Uterus (tissue), 4 donors: ENCODE data around the gene LBH. TPM values are rescaled to one million over a fixed set of nuclear protein-coding genes. Genes with fewer than 3 reads are reported as not detected.

ENCODE experiments used
- DNase-seq, 2 donors: peaks; one replicate each; pipeline ENCODE4 v3.0.0-alpha.2; 2019 to 2020
- H3K27ac ChIP-seq, 2 donors: fragments of 200-600 bp; sonication (generic); 1 replicate in 1 of 2; 2 replicates in 1 of 2; pipeline ENCODE4 v1.5.1; 2016 to 2018
- H3K27me3 ChIP-seq, 2 donors: fragments of 200-600 bp; sonication (generic); one replicate each; pipeline ENCODE4 v1.5.1; 2018 to 2019; ENCODE audit warnings: control low read depth in 1 of 2
- H3K36me3 ChIP-seq, 2 donors: fragments of 200-600 bp; sonication (generic); one replicate each; pipeline ENCODE4 v1.5.1; 2019; ENCODE audit warnings: control low read depth in 1 of 2
- H3K4me1 ChIP-seq, 2 donors: fragments of 200-600 bp; sonication (generic); one replicate each; pipeline ENCODE4 v1.5.1; 2018 to 2019; ENCODE audit warnings: control low read depth in 1 of 2
- H3K4me3 ChIP-seq, 2 donors: fragments of 200-600 bp; sonication (generic); 1 replicate in 1 of 2; 2 replicates in 1 of 2; pipeline ENCODE4 v1.5.1; 2018 to 2019; ENCODE audit warnings: mild to moderate bottlenecking in 1 of 2
- H3K9me3 ChIP-seq, 2 donors: fragments of 200-600 bp; sonication (generic); one replicate each; pipeline ENCODE4 v1.5.1; 2019; ENCODE audit warnings: control low read depth in 1 of 2
- POLR2A ChIP-seq, 2 donors: fragments of 450-650 bp; IDR thresholded peaks; one replicate each; pipeline ENCODE4 v1.6.1; 2016; ENCODE audit warnings: antibody characterized with exemption in 2 of 2, mild to moderate bottlenecking in 1 of 2, moderate library complexity in 1 of 2
- intact Hi-C: fragments of 100-400 bp; cut with DNase I; formaldehyde crosslinking; loops from one replicate; pipeline ENCODE4 v1.15.1; 2023; ENCODE audit warnings: low total_unique reads
- total RNA-seq, 4 donors: library from RNA; depleted of rRNA in 3 of 4; stranded (reverse); fragments of >200 nt in 3 of 4; gene quantifications; one replicate each; pipeline versions ENCODE4 v1.1.0 to v1.2.4, GENCODE V29; 2014 to 2023
- TF ChIP-seq, protein P1 (sequence below), 4 experiments: fragments of 200-600 bp in 2 of 4; fragments of 450-650 bp in 2 of 4; sonication (generic) in 2 of 4; IDR thresholded peaks; one replicate each; pipeline ENCODE4 v1.5.1; 2016 to 2019; ENCODE audit warnings: antibody characterized with exemption in 4 of 4, mild to moderate bottlenecking in 2 of 4, moderate library complexity in 1 of 4
- donor health status: DM: yes; HTN: yes; CAD: no.

LBH gene
- total RNA-seq, 4 donors from 2014 or later, result 30.7 to 94.3 (median 64.5) TPM

DNA sequence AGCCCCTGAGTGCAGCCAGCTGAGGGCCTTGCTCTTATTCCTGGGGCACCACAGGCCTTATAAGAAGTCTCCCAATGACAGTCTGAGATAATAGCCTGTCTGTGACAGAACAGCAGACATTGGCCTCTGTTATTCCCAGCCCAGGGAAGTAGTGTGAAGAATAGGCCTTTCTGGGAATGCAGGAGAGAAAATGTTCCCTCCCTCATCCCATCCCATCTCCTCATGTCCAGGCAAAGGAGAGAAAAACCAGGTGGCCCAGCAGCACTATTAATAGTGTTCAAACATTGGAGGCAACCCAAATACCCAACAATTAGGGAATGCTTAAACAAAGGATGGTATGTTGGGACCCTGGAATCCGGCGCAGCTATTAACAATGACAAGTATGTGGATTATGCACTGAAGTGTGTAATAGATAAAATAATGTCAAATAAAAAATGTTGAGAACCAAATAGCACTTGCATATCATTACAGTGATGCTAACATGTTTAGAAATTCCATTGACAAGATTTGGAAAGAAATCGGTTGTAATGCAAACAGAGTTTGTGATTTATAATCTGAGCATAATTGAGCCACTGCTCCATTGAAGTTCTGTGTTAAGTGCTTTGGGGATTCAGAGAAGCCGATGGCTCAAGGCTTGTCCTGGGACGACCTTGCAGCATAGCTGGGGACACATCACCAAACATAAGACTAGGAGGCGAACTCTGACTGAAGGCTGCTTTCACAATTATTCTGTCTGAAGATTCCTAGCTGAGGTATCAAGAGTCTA lies 69.3 kb downstream of the LBH start:
- Histone ChIP-seq H3K36me3 (no peaks in the 10 kb centered on the region), H3K27ac (peak overlapping the region; percentile 64 to 73), H3K4me3 (no peak overlapping the region), H3K4me1 (peaks cover 0 to 8% of the 10 kb centered on the region in 2 donors), H3K27me3 (no peaks in the 10 kb centered on the region), H3K9me3 (no peaks in the 10 kb centered on the region)
- DNase-seq, result peak; percentile 34 to 54
- intact Hi-C loops, result no loop called here
- TF ChIP-seq, protein P1, sequence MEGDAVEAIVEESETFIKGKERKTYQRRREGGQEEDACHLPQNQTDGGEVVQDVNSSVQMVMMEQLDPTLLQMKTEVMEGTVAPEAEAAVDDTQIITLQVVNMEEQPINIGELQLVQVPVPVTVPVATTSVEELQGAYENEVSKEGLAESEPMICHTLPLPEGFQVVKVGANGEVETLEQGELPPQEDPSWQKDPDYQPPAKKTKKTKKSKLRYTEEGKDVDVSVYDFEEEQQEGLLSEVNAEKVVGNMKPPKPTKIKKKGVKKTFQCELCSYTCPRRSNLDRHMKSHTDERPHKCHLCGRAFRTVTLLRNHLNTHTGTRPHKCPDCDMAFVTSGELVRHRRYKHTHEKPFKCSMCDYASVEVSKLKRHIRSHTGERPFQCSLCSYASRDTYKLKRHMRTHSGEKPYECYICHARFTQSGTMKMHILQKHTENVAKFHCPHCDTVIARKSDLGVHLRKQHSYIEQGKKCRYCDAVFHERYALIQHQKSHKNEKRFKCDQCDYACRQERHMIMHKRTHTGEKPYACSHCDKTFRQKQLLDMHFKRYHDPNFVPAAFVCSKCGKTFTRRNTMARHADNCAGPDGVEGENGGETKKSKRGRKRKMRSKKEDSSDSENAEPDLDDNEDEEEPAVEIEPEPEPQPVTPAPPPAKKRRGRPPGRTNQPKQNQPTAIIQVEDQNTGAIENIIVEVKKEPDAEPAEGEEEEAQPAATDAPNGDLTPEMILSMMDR (IDR thresholded peaks at IDR 0.05), result no peak
- TF ChIP-seq POLR2A (IDR thresholded peaks at IDR 0.05), result no peak

DNA sequence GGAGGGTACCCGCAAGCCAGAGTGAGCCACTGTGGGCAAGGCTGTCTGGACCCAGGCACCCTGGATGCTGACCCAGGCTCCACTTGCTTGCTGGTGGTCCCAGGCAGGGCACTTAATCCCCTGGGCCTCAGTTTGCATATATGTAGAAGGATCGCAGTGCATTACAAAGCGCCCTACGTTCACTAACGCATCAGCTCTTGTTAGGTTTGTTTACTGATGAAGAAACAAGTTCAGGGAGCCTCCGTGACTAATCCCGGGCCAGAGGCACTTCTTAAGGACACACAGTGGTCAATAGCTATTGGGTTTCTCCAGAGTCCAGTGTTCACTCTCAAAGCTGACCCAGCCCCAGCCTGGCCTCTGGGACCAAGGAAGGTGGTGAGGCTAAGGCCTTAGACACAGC lies 70.2 kb downstream of the LBH start:
- DNase-seq, result no peak
- no peaks in the 10 kb centered on the region for H3K36me3 ChIP-seq
- intact Hi-C loops, result no loop called here
- H3K27me3 ChIP-seq, result no peaks in the 10 kb centered on the region
- H3K4me3 ChIP-seq, result no peak overlapping the region
- TF ChIP-seq, protein P1 (IDR thresholded peaks at IDR 0.05), result no peak
- no peak for TF ChIP-seq POLR2A (IDR thresholded peaks at IDR 0.05)
- H3K27ac ChIP-seq, result peak overlapping the region; percentile 64 to 73
- peaks cover 0 to 8% of the 10 kb centered on the region in 2 donors for H3K4me1 ChIP-seq
- H3K9me3 ChIP-seq, result no peaks in the 10 kb centered on the region

DNA sequence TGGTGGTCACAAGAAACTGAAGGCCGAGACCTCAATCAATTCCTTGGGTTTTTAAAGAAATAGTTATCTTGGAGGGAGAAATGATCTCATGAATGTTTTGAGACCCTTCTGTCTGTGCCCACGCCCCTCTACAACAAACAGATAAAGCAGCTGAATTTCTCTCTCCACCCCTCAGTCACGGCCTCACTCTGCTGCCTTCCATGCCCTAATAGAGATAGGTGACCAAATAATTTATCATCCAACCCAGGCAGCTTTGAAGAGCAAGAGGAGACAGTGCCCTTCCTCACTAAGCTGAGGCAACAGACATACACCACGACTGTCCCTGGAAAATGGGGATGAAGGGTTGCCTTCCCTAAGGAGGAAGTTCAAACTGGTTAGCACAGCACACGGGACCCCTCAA lies 71.2 kb downstream of the LBH start:
- H3K9me3 ChIP-seq, result no peaks in the 10 kb centered on the region
- TF ChIP-seq POLR2A (IDR thresholded peaks at IDR 0.05), result no peak
- TF ChIP-seq, protein P1 (IDR thresholded peaks at IDR 0.05), result no peak
- intact Hi-C loops, result no loop called here
- H3K4me3 ChIP-seq, result no peak overlapping the region
- no peak for DNase-seq
- H3K27ac ChIP-seq, result no peak overlapping the region
- no peaks in the 10 kb centered on the region for H3K27me3 ChIP-seq
- peaks cover 0 to 8% of the 10 kb centered on the region in 2 donors for H3K4me1 ChIP-seq
- H3K36me3 ChIP-seq, result no peaks in the 10 kb centered on the region

DNA sequence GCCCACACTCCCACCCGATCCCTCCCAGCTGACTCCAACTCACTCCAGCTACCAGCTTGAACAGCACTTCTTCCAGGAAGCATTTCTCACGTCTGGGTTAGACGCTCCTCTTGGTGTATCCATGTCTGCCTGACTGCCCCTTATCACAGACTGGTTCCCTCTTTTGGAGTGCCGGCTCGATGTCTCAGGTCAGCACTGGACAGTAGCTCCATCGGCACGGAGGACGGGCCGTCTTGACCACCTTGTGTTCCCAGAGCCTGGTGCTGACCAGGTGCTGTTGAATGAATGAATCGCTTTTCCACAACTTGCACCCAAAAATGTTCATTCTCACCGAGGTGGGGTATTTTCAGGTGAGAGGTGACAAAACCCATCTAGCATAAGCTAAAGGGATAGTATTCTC lies 71.8 kb downstream of the LBH start:
- Histone ChIP-seq H3K4me1 (peaks cover 0 to 8% of the 10 kb centered on the region in 2 donors), H3K4me3 (no peak overlapping the region), H3K27ac (no peak overlapping the region), H3K9me3 (no peaks in the 10 kb centered on the region), H3K36me3 (no peaks in the 10 kb centered on the region), H3K27me3 (no peaks in the 10 kb centered on the region)
- TF ChIP-seq, protein P1 (IDR thresholded peaks at IDR 0.05), result no peak
- DNase-seq, result no peak
- intact Hi-C loops, result no loop called here

DNA sequence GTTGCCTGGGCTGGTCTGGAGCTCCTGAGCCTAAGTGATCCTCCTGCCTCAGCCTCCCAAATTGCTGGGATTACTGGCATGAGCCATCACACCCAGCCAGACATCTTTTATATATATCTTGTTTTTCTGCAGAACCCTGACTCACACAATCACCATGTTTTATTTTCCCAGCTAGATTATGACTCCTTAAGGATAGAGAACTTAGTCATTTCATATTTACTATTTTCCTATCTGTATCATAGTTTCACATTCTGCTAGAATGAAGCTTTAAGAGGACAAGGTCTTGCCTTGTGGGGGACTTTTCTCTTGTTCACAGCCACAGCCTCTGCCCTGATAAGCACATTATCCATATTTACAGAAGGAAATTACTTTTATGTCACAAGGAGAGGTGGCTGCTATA lies 73.9 kb downstream of the LBH start:
- no peak overlapping the region for H3K4me3 ChIP-seq
- no peak for DNase-seq
- no peaks in the 10 kb centered on the region for H3K27me3 ChIP-seq
- no peak overlapping the region for H3K27ac ChIP-seq
- no peaks in the 10 kb centered on the region for H3K9me3 ChIP-seq
- intact Hi-C loops, result no loop called here
- peaks cover 0 to 4% of the 10 kb centered on the region in 2 donors for H3K4me1 ChIP-seq
- H3K36me3 ChIP-seq, result no peaks in the 10 kb centered on the region
- TF ChIP-seq POLR2A (IDR thresholded peaks at IDR 0.05), result no peak
- TF ChIP-seq, protein P1 (IDR thresholded peaks at IDR 0.05), result no peak
